Measurements from ENCODE around the gene PCDHA3. TPM values are rescaled to one million over a fixed set of nuclear protein-coding genes. Genes with fewer than 3 reads are reported as not detected.
"Not testable (repeated sequence)": the region's sequence is repeated elsewhere in the genome, so short reads cannot be mapped to it uniquely, and the experiment has no call there.

PCDHA3 gene
- total RNA-seq, 2 experiments from 2014 or later: not detected

DNA sequence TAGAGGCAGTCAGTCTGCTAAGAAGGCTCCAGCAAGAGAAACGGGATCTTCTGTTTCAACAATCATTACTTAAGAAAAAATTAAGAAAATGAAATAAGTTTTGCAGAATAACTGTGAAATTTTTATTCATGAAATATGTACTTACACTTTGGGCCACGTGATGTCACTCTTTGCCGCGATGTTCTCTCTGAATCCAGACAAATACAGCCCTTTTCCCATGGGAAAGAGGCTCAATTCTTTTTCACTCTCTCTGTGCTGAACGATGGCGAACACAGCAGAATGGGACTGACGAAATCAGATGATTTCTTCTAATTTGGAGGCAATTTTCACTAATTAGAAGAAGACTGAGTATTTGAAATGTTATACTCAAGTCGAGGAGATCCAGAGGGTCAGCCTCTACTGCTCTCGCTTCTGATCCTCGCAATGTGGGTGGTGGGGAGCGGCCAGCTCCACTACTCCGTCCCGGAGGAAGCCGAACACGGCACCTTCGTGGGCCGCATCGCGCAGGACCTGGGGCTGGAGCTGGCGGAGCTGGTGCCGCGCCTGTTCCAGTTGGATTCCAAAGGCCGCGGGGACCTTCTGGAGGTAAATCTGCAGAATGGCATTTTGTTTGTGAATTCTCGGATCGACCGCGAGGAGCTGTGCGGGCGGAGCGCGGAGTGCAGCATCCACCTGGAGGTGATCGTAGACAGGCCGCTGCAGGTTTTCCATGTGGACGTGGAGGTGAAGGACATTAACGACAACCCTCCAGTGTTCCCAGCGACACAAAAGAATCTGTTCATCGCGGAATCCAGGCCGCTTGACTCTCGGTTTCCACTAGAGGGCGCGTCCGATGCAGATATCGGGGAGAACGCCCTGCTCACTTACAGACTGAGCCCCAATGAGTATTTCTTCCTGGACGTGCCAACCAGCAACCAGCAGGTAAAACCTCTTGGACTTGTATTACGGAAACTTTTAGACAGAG, 47.6 kb downstream of the PCDHA3 start, which contains the start of gene PCDHA9:
TSS of gene PCDHA9 (plus strand) at position 244 of the 964 bp plus-strand sequence. CDS start at position 358, 114 bp downstream.
- ATAC-seq; H3K36me3 Mint-ChIP-seq (ENCODE audit: low read depth); H3K27ac Mint-ChIP-seq; DNase-seq; H3K27me3 Mint-ChIP-seq (ENCODE audit: low read depth); H3K4me1 Mint-ChIP-seq (ENCODE audit: low read depth); H3K4me3 Mint-ChIP-seq; POLR2A ChIA-PET; CTCF ChIA-PET: not testable (repeated sequence)
- peaks cover 10% of the 10 kb centered on the region for H3K9me3 Mint-ChIP-seq (ENCODE audit: insufficient read depth)

DNA sequence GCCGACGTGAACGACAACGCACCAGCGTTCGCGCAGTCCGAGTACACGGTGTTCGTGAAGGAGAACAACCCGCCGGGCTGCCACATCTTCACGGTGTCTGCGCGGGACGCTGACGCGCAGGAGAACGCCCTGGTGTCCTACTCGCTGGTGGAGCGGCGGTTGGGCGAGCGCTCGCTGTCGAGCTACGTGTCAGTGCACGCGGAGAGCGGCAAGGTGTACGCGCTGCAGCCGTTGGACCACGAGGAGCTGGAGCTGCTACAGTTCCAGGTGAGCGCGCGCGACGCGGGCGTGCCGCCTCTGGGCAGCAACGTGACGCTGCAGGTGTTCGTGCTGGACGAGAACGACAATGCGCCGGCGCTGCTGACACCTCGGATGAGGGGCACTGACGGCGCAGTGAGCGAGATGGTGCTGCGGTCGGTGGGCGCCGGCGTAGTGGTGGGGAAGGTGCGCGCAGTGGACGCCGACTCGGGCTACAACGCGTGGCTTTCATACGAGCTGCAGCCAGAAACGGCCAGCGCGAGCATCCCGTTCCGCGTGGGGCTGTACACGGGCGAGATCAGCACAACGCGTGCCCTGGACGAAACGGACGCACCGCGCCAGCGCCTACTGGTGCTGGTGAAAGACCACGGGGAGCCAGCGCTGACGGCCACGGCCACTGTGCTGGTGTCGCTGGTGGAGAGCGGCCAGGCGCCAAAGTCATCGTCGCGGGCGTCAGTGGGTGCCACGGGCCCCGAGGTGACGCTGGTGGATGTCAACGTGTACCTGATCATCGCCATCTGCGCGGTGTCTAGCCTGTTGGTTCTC, 49.2 kb downstream of the PCDHA3 start:
- H3K27ac Mint-ChIP-seq; H3K27me3 Mint-ChIP-seq (ENCODE audit: low read depth); H3K4me1 Mint-ChIP-seq (ENCODE audit: low read depth); ATAC-seq; H3K9me3 Mint-ChIP-seq (ENCODE audit: insufficient read depth); POLR2A ChIA-PET; CTCF ChIA-PET; DNase-seq; H3K36me3 Mint-ChIP-seq (ENCODE audit: low read depth); H3K4me3 Mint-ChIP-seq: not testable (repeated sequence)

Other genes starting within 250 kb of the PCDHA3 start
- gene SRA1, start 243.6 kb upstream of the PCDHA3 start, total RNA-seq: 10 to 100 TPM; 42.7 to 43.4 TPM
- gene APBB3, start 236.5 kb upstream of the PCDHA3 start, total RNA-seq: 10 to 100 TPM; 24.1 to 25.0 TPM
- gene SLC35A4, start 236.2 kb upstream of the PCDHA3 start, total RNA-seq: 10 to 100 TPM; 88.9 to 98.2 TPM
- under 1 TPM; 0.42 to 0.45 TPM for gene CD14, start 167.9 kb upstream of the PCDHA3 start, total RNA-seq
- gene TMCO6, start 161.6 kb upstream of the PCDHA3 start, total RNA-seq: 10 to 100 TPM; 30.5 to 36.5 TPM
- gene NDUFA2, start 153.4 kb upstream of the PCDHA3 start, total RNA-seq: 10 to 100 TPM; 81.6 to 84.0 TPM
- gene IK, start 153.2 kb upstream of the PCDHA3 start, total RNA-seq: 100 to 1,000 TPM in 1 of 2 experiments, 10 to 100 TPM in 1; 92.1 to 104 TPM
- gene WDR55, start 136.2 kb upstream of the PCDHA3 start, total RNA-seq: 10 to 100 TPM; 40.1 to 41.1 TPM
- 1 to 10 TPM; 3.1 to 4.1 TPM for gene DND1, start 127.5 kb upstream of the PCDHA3 start, total RNA-seq
- gene HARS1, start 109.7 kb upstream of the PCDHA3 start, total RNA-seq: 10 to 100 TPM; 81.6 to 87.6 TPM
- 10 to 100 TPM; 27.3 to 29.0 TPM for gene HARS2, start 109.6 kb upstream of the PCDHA3 start, total RNA-seq
- 10 to 100 TPM; 43.3 to 47.4 TPM for gene ZMAT2, start 100.6 kb upstream of the PCDHA3 start, total RNA-seq
- not detected for gene PCDHA1, start 14.9 kb upstream of the PCDHA3 start, total RNA-seq
- not detected for gene PCDHA2, start 6.2 kb upstream of the PCDHA3 start, total RNA-seq
- gene PCDHA4, start 6.0 kb downstream of the PCDHA3 start, total RNA-seq: not detected
- not detected for gene PCDHA5, start 20.6 kb downstream of the PCDHA3 start, total RNA-seq
- not detected for gene PCDHA6, start 26.9 kb downstream of the PCDHA3 start, total RNA-seq
- not detected for gene PCDHA7, start 33.2 kb downstream of the PCDHA3 start, total RNA-seq
- not detected for gene PCDHA8, start 40.1 kb downstream of the PCDHA3 start, total RNA-seq
- not detected for gene PCDHA9, start 47.3 kb downstream of the PCDHA3 start, total RNA-seq
- not detected for gene PCDHA10, start 54.8 kb downstream of the PCDHA3 start, total RNA-seq
- not detected for gene PCDHA11, start 67.9 kb downstream of the PCDHA3 start, total RNA-seq
- not detected for gene PCDHA12, start 74.3 kb downstream of the PCDHA3 start, total RNA-seq
- gene PCDHA13, start 81.1 kb downstream of the PCDHA3 start, total RNA-seq: not detected
- not detected for gene PCDHAC1, start 125.2 kb downstream of the PCDHA3 start, total RNA-seq
- gene PCDHAC2, start 165.4 kb downstream of the PCDHA3 start, total RNA-seq: not detected

Data from activated CD8-positive, alpha-beta T cell treated with anti-CD3 and anti-CD28 coated beads, Interleukin-2, amount 10 ng/mL, durations not matched to agents 7 days and 5 days (primary cell).